Smooth muscle cell (in vitro differentiated cells): ENCODE data around the gene FTCD. TPM values are rescaled to one million over a fixed set of nuclear protein-coding genes. Genes with fewer than 3 reads are reported as not detected.

ENCODE experiments used
- DNase-seq: peaks from one replicate; lab custom pipeline; 2025; ENCODE audit not compliant: unreplicated experiment; lab: John Stamatoyannopoulos, UW
- H2AFZ ChIP-seq: fragments of 200-600 bp; sonication (generic); 2 replicates; pipeline ENCODE4 v1.6.0; 2016; ENCODE audit warnings: antibody characterized with exemption, low read depth, mild to moderate bottlenecking
- H3F3A ChIP-seq: fragments of 200-600 bp; sonication (generic); 2 replicates; pipeline ENCODE4 v1.6.0; 2017; ENCODE audit warnings: antibody characterized with exemption, low read depth
- H3K27ac ChIP-seq: fragments of 200-600 bp; sonication (generic); 2 replicates; pipeline ENCODE4 v1.5.1; 2016; ENCODE audit warnings: low read depth, mild to moderate bottlenecking
- H3K27me3 ChIP-seq: fragments of 200-600 bp; sonication (generic); 2 replicates; pipeline ENCODE4 v1.6.1; 2016; ENCODE audit warnings: low read depth, mild to moderate bottlenecking
- H3K36me3 ChIP-seq: fragments of 200-600 bp; sonication (generic); 2 replicates; pipeline ENCODE4 v1.5.1; 2016; ENCODE audit warnings: low read depth
- H3K4me1 ChIP-seq: fragments of 200-600 bp; sonication (generic); 2 replicates; pipeline ENCODE4 v1.5.1; 2016; ENCODE audit warnings: low read depth
- H3K4me2 ChIP-seq: fragments of 200-600 bp; sonication (generic); 2 replicates; pipeline ENCODE4 v1.6.0; 2016; ENCODE audit warnings: mild to moderate bottlenecking
- H3K4me3 ChIP-seq: fragments of 200-600 bp; sonication (generic); 2 replicates; pipeline ENCODE4 v1.5.1; 2016; ENCODE audit warnings: mild to moderate bottlenecking
- H3K79me2 ChIP-seq: fragments of 200-600 bp; sonication (generic); 2 replicates; pipeline ENCODE4 v1.6.0; 2016; ENCODE audit warnings: low read depth, mild to moderate bottlenecking
- H3K9ac ChIP-seq: fragments of 200-600 bp; sonication (generic); 2 replicates; pipeline ENCODE4 v1.6.0; 2016; ENCODE audit warnings: low read depth
- H3K9me3 ChIP-seq: fragments of 200-600 bp; sonication (generic); replicated peaks from 2 replicates; pipeline ENCODE4 v1.5.1; 2016; ENCODE audit warnings: low read depth
- H4K20me1 ChIP-seq: fragments of 200-600 bp; sonication (generic); 2 replicates; pipeline ENCODE4 v1.6.0; 2016; ENCODE audit warnings: low read depth
- CTCF ChIP-seq: fragments of 200-600 bp; sonication (generic); IDR thresholded peaks from 2 replicates; pipeline ENCODE4 v1.5.1; 2017; ENCODE audit warnings: borderline replicate concordance, mild to moderate bottlenecking, antibody characterized with exemption; ENCODE audit not compliant: insufficient read depth, poor library complexity, severe bottlenecking
- WGBS: methylation state at CpG from one replicate; pipeline ENCODE4 v1.1.7; 2016; ENCODE audit warnings: low lambda C conversion rate; 5-methylcytosine and 5-hydroxymethylcytosine counted together
- polyA plus RNA-seq: library from polyadenylated mRNA; unstranded; fragments of >200 nt; fragmentation: Nextera tagmentation; extraction: Ambion mirVana; gene quantifications from 2 replicates; pipeline ENCODE4 v1.2.1, GENCODE V29; 2016
- total RNA-seq: library from RNA; depleted of rRNA; stranded (reverse); fragments of >200 nt; gene quantifications from 2 replicates; pipeline ENCODE4 v1.2.3, GENCODE V29; 2014

Gene FTCD
- total and polyA plus RNA-seq, 2 experiments from 2014 or later = 1.3 to 15.2 TPM

- Histone ChIP-seq H3K9ac (no peak overlapping the region), H3K36me3 (peaks cover 13% of the 10 kb centered on the region), H3K9me3 (no peaks in the 10 kb centered on the region), H4K20me1 (peaks cover 98% of the 10 kb centered on the region), H3K79me2 (peaks cover 97% of the 10 kb centered on the region), H3F3A (peaks cover 39% of the 10 kb centered on the region), H3K4me1 (no peaks in the 10 kb centered on the region), H2AFZ (no peak overlapping the region), H3K4me2 (no peak overlapping the region), H3K4me3 (no peak overlapping the region), H3K27me3 (no peaks in the 10 kb centered on the region), H3K27ac (peak overlapping the region; percentile 19)
- no peak for TF ChIP-seq CTCF
- 98% methylated on average over 16 of the region's 16 CpGs for WGBS
- no peak for DNase-seq
Measured at GRCh38 chr21:46113497-46114176, 41.7 kb downstream of the FTCD start.

DNA sequence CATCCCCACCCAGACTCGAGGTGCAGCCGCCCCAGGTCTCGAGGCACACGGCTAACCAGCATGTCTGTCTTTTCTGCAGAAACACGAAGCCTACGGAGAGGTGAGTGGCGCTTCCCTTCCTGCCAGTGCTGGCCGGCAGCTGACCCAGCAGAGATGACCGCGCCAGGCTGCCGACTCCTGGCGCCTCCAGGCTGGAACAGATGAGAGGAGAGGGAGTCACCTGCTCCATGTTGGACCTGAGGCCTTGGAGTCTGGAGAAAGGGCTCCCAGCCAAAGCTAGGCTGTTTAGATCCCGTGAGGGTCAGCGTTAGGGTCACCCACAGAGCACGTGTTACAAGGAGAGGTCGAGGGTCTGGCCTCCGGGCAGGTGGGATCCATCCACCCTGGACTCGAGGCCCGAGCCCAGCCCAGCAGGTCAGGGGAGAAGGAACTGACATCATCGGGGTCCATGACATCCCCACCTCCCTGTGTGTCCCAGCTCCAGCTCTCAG, 42.6 kb downstream of the FTCD start:
- H3K79me2 ChIP-seq = peaks cover 98% of the 10 kb centered on the region
- no peak overlapping the region for H3K4me3 ChIP-seq
- peaks cover 37% of the 10 kb centered on the region for H3F3A ChIP-seq
- H3K4me1 ChIP-seq = peaks cover under 1% of the 10 kb centered on the region
- H3K27ac ChIP-seq = no peak overlapping the region
- no peak overlapping the region for H3K4me2 ChIP-seq
- no peak for DNase-seq
- H3K27me3 ChIP-seq = no peaks in the 10 kb centered on the region
- H3K9me3 ChIP-seq = no peaks in the 10 kb centered on the region
- H4K20me1 ChIP-seq = peaks cover 98% of the 10 kb centered on the region
- no peak for TF ChIP-seq CTCF
- H3K9ac ChIP-seq = no peak overlapping the region
- H2AFZ ChIP-seq = no peak overlapping the region
- H3K36me3 ChIP-seq = peaks cover 13% of the 10 kb centered on the region
- WGBS = 98% methylated on average over 20 of the region's 20 CpGs

GRCh38 chr21:46111857-46112724, 43.3 kb downstream of the FTCD start:
- H3K27ac ChIP-seq = no peak overlapping the region
- no peak for TF ChIP-seq CTCF
- peaks cover 98% of the 10 kb centered on the region for H4K20me1 ChIP-seq
- H2AFZ ChIP-seq = no peak overlapping the region
- no peaks in the 10 kb centered on the region for H3K9me3 ChIP-seq
- no peak overlapping the region for H3K4me3 ChIP-seq
- peaks cover 35% of the 10 kb centered on the region for H3F3A ChIP-seq
- DNase-seq = no peak
- no peaks in the 10 kb centered on the region for H3K27me3 ChIP-seq
- peaks cover 13% of the 10 kb centered on the region for H3K36me3 ChIP-seq
- WGBS = 97% methylated on average over 56 of the region's 69 CpGs
- peaks cover 6% of the 10 kb centered on the region for H3K4me1 ChIP-seq
- H3K79me2 ChIP-seq = peaks cover 98% of the 10 kb centered on the region
- no peak overlapping the region for H3K9ac ChIP-seq
- H3K4me2 ChIP-seq = no peak overlapping the region
